ENCODE data around the gene CASKIN1. TPM values are rescaled to one million over a fixed set of nuclear protein-coding genes. Genes with fewer than 3 reads are reported as not detected.

Gene CASKIN1
- polyA plus RNA-seq, 3 donors = not detected

- Histone ChIP-seq H3K4me3 (replicated peaks in 1 of 3; ENCODE audit: low read depth in 2 of 3, low read length in 3 of 3) (no peak overlapping the region), H3K4me1 (ENCODE audit: control insufficient read depth in 1 of 2, insufficient read depth in 2 of 2, low read length in 2 of 2) (peaks cover 5 to 6% of the 10 kb centered on the region in 2 donors), H3K9me3 (replicated peaks in 1 of 2; ENCODE audit: control insufficient read depth in 1 of 2, insufficient read depth in 1 of 2, low read length in 2 of 2) (no peaks in the 10 kb centered on the region), H3K9ac (ENCODE audit: insufficient read depth, low read length, poor library complexity, severe bottlenecking) (no peak overlapping the region), H3K4me2 (replicated peaks; ENCODE audit: extremely low read depth, low read length, poor library complexity, severe bottlenecking) (no peak overlapping the region), H3K27ac (ENCODE audit: low read depth in 1 of 2, low read length in 2 of 2) (no peak overlapping the region), H3K27me3 (ENCODE audit: control insufficient read depth in 2 of 2, insufficient read depth in 2 of 2, low read length in 2 of 2) (peaks cover 18 to 38% of the 10 kb centered on the region in 2 donors), H3K79me2 (ENCODE audit: insufficient read depth, low read length) (no peaks in the 10 kb centered on the region), H4K20me1 (ENCODE audit: insufficient read depth, low read length) (peaks cover 25% of the 10 kb centered on the region), H2AFZ (ENCODE audit: insufficient read depth, low read depth, low read length, poor library complexity, severe bottlenecking) (no peak overlapping the region), H3K36me3 (replicated peaks in 1 of 2; ENCODE audit: control insufficient read depth in 1 of 2, insufficient read depth in 2 of 2, low read length in 2 of 2) (peaks cover 33 to 43% of the 10 kb centered on the region in 2 donors)
- peaks cover 8% of the 10 kb centered on the region for H3K4me1 Mint-ChIP-seq
- peaks cover 32 to 49% (median 35%) of the 10 kb centered on the region in 3 donors for H3K27me3 Mint-ChIP-seq (ENCODE audit: low read depth in 3 of 3)
- no peak for TF ChIP-seq CTCF (IDR thresholded peaks at IDR 0.05)
- peaks cover 38 to 61% of the 10 kb centered on the region in 2 donors for H3K36me3 Mint-ChIP-seq
- intact Hi-C loops (cut with micrococcal nuclease) = no loop called here
- WGBS (ENCODE audit: insufficient coverage) = 92% methylated on average over 14 of the region's 15 CpGs
- H3K27ac Mint-ChIP-seq = no peak overlapping the region
- no peak for DNase-seq
- no peak overlapping the region for H3K4me3 Mint-ChIP-seq
- H3K9me3 Mint-ChIP-seq = peaks cover 0 to 6% (median 0%) of the 10 kb centered on the region in 7 donors
Observed at GRCh38 chr16:2238838-2239675, 42.7 kb upstream of the CASKIN1 start.

DNA sequence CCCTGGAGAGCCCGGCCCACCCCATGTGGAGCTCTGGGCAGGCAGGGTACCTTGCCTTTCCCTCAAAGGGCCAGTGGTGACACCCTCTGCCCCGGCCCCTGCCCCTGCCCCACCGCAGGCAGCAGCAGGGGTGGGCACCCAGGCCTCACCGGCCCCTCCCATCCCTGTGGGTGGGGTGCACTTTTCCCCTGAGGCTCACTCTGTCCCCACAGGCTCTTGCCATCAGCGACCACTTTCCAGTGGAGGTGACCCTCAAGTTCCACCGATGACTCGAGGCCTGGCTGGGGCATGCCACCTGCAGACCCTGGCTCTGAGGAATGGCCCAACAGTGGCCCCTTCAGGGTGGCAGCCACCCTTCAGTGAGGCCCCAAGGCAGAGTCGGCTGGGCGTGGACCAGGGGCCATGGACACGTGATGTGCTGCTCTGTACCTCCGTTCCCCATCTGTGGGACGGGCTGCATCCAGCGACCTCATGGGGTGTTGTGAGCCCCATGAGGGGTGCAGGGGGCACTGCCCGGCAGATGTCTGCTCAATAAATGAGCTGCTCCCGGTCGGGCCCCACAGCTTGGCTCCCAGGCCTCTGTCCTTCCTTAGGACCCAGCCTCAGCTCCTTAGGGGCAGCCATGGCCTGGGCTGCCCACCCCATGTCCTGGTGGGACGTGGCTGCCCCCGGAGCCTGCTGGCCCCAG is 41.9 kb upstream of the CASKIN1 start:
- WGBS (ENCODE audit: insufficient coverage) = 71% methylated on average over 15 of the region's 18 CpGs
- peaks cover 8% of the 10 kb centered on the region for H3K4me1 Mint-ChIP-seq
- Histone ChIP-seq H3K79me2 (ENCODE audit: insufficient read depth, low read length) (no peaks in the 10 kb centered on the region), H3K27me3 (ENCODE audit: control insufficient read depth in 2 of 2, insufficient read depth in 2 of 2, low read length in 2 of 2) (peaks cover 18 to 38% of the 10 kb centered on the region in 2 donors), H3K27ac (ENCODE audit: low read depth in 1 of 2, low read length in 2 of 2) (no peak overlapping the region), H3K9ac (ENCODE audit: insufficient read depth, low read length, poor library complexity, severe bottlenecking) (no peak overlapping the region), H3K36me3 (replicated peaks in 1 of 2; ENCODE audit: control insufficient read depth in 1 of 2, insufficient read depth in 2 of 2, low read length in 2 of 2) (peaks cover 34 to 43% of the 10 kb centered on the region in 2 donors), H3K4me3 (replicated peaks in 1 of 3; ENCODE audit: low read depth in 2 of 3, low read length in 3 of 3) (no peak overlapping the region), H3K4me2 (replicated peaks; ENCODE audit: extremely low read depth, low read length, poor library complexity, severe bottlenecking) (no peak overlapping the region), H4K20me1 (ENCODE audit: insufficient read depth, low read length) (peaks cover 26% of the 10 kb centered on the region), H3K9me3 (replicated peaks in 1 of 2; ENCODE audit: control insufficient read depth in 1 of 2, insufficient read depth in 1 of 2, low read length in 2 of 2) (no peaks in the 10 kb centered on the region), H2AFZ (ENCODE audit: insufficient read depth, low read depth, low read length, poor library complexity, severe bottlenecking) (no peak overlapping the region), H3K4me1 (ENCODE audit: control insufficient read depth in 1 of 2, insufficient read depth in 2 of 2, low read length in 2 of 2) (peaks cover 5 to 6% of the 10 kb centered on the region in 2 donors)
- no peak overlapping the region for H3K27ac Mint-ChIP-seq
- peaks cover 35 to 50% (median 35%) of the 10 kb centered on the region in 3 donors for H3K27me3 Mint-ChIP-seq (ENCODE audit: low read depth in 3 of 3)
- intact Hi-C loops (cut with micrococcal nuclease) = no loop called here
- H3K9me3 Mint-ChIP-seq = peaks cover 0 to 6% (median 0%) of the 10 kb centered on the region in 7 donors
- DNase-seq = no peak
- no peak for TF ChIP-seq CTCF (IDR thresholded peaks at IDR 0.05)
- H3K36me3 Mint-ChIP-seq = peaks cover 36 to 59% of the 10 kb centered on the region in 2 donors
- H3K4me3 Mint-ChIP-seq = no peak overlapping the region

All from CD14-positive monocyte (primary cell).